ENCODE measurements around the gene ARAP1. TPM values are rescaled to one million over a fixed set of nuclear protein-coding genes. Genes with fewer than 3 reads are reported as not detected.

ARAP1 gene
- total RNA-seq, 2 experiments from 2014 or later: 77.4 to 79.6 TPM

DNA sequence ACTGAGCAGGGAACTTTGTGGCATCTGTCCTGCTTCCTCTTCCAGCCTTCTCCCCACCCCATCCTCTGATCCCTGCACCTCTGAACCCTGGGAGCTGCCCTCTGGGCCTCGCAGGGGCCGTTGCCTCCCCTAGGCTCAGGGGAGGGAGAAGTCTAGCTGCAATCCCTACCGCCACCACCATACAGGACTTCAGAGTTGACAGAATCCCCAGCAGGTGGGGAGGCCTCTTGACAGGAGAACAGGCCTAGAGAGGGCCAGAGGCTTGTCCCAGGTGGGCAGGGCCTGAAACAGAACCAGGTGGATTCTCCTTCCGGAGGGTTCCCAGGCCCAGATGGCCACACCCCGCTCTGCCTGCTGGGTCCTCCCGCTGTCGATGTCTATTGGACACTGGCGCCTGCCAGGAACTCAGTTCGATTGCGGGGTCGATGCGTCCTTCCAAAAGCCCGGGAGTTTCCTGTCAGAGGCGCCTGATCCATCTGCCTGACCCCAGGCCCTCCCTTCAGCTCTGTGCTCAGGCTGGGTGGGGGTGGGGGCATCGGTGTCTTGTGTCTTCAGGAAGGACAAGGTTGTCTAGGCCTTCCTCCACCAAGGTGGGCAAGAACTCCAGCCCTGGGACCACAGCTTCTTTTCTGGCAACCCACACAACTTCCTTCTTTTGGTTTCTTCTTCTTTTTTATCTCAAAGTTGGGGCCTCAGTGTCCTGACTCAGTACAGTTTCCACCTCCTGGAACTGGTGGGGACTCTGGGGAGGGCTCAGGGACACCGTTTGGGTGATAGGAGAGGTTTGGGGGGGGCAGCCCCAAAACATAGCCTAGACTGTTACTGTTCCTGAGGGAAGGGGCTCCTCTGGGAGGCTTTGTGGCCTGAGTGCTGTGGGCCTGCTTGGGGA lies 35.3 kb upstream of the ARAP1 start:
- Mint-ChIP-seq H3K27me3 (no peaks in the 10 kb centered on the region), H3K9me3 (no peaks in the 10 kb centered on the region), H3K4me1 (ENCODE audit: low read depth) (peaks cover 15% of the 10 kb centered on the region), H3K27ac (no peak overlapping the region), H3K36me3 (no peaks in the 10 kb centered on the region), H3K4me3 (no peak overlapping the region)
- DNase-seq: no peak
- POLR2A ChIA-PET: interaction anchor here (0.6 kb wide), 1 partner anchor 26 kb away, joined by 3 read pairs; no protein-coding TSS in a partner anchor
- CTCF ChIA-PET: interaction anchor here (1.3 to 1.5 kb wide), 2 partner anchors 26 to 59 kb away, joined by 3 to 7 read pairs; no protein-coding TSS in a partner anchor
- intact Hi-C loops (cut with micrococcal nuclease): loop anchor here (10.0 kb wide), 1 partner anchor 193 kb away; no protein-coding TSS in a partner anchor

DNA sequence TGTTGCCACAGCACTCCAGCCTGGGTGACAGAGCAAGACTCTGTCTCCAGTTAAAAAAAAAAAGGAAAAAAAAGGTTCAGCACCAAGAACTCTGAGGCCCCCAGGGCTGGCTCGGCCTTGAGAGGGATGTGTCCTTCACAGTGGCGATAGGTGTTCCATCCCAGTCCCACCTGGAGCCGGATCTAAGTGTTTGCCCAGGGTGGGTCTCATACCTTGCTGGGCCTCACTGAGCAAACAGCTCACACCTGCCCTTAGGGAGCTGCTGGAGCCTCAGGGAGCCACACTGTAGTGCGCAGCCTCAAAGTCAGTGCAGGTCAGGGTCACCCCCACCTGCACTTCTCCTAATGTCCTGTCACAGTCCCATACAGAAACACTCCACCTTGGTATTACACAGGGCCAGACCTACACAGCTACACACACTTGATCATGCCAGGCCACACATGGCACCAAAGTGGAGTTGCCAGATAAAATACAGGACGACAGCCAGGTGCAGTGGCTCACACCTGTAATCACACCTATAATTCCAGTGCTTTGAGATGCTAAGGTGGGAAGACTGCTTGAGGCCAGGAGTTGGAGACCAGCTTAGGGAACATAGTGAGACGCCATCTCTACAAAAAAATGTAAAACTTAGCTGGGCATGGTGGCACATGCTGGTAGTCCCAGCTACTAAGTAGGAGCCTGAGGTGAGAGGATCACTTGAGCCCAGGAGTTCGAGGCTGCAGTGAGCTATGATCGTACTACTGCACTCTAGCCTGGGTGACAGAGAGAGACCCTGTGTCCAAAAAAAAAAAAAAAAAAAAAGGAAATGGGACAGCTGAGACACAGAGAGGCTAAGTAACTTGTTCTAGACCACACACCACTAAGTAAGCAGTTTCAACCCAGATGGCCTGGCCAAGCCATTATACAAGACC lies 34.4 kb upstream of the ARAP1 start:
- DNase-seq: no peak
- POLR2A ChIA-PET: no interaction called here
- Mint-ChIP-seq H3K4me3 (no peak overlapping the region), H3K36me3 (no peaks in the 10 kb centered on the region), H3K9me3 (no peaks in the 10 kb centered on the region), H3K27ac (no peak overlapping the region), H3K27me3 (no peaks in the 10 kb centered on the region), H3K4me1 (ENCODE audit: low read depth) (peaks cover 17% of the 10 kb centered on the region)
- CTCF ChIA-PET: interaction anchor here (1.3 to 1.5 kb wide), 2 partner anchors 27 to 59 kb away, joined by 3 to 7 read pairs; no protein-coding TSS in a partner anchor
- intact Hi-C loops (cut with micrococcal nuclease): loop anchor here (10.0 kb wide), 1 partner anchor 192 kb away; no protein-coding TSS in a partner anchor

DNA sequence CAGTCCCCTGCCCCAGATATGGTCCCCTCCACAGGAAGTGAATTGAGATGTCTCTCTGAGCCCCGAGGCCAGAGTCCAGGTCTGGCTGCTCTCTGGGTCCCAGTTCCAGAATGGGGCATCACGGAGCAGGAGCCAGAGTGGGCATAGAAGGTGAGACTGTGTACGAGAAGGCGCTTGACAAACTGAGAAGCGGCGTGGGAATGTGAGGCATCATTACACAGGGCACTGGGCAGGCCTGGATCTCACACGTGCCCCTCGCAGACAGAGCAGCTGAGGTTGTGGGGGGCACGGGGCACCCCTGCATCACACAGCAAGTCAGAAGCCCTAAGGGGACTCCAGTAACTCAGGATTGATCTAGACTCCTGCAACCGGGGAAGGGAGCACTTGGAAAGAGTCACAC lies 32.5 kb upstream of the ARAP1 start:
- ChIA-PET POLR2A (no interaction called here), CTCF (no interaction called here)
- no peaks in the 10 kb centered on the region for H3K27me3 Mint-ChIP-seq
- intact Hi-C loops (cut with micrococcal nuclease): loop anchor here (10.0 kb wide), 1 partner anchor 190 kb away; no protein-coding TSS in a partner anchor
- no peak for DNase-seq
- H3K36me3 Mint-ChIP-seq: no peaks in the 10 kb centered on the region
- H3K4me1 Mint-ChIP-seq (ENCODE audit: low read depth): peaks cover 26% of the 10 kb centered on the region
- no peak overlapping the region for H3K4me3 Mint-ChIP-seq
- no peak overlapping the region for H3K27ac Mint-ChIP-seq
- no peaks in the 10 kb centered on the region for H3K9me3 Mint-ChIP-seq

DNA sequence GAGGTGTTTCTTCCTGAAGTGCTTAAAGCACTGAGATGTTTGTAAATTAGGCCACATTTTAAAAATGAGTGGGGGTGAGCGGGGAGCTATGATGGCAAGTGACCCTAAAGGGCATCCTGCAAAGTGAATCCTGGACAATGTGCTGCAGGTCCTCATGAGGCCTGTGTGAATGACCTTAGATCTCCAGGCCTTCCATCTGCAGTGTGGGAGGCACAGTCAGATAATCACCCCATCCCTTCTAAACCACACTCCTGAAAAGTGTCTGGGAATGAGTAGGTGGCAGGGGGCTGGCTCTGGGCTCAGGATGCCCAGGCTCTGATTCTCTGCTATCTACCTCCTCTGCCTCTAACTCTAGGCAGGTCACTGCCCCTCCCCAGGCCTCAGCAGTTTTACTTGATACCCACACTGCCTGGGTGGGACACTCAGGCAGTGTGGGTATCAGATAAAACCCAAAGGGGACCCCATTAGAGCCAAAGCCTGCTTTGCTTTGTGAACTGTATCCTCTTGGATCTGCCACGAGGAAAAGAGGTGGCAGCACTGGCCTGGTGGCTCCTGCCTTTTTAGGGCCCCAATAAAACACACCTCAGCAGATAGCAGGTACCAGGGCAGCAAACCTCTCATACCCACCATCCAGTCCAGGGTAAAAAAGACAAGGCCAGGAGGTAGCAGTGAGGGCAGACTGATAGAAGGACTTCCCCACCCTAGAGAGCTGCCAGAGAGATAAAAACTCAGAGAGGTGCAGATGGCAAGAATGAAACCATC lies 31.1 kb upstream of the ARAP1 start:
- intact Hi-C loops (cut with micrococcal nuclease): loop anchor here (10.0 kb wide), 1 partner anchor 189 kb away; no protein-coding TSS in a partner anchor
- POLR2A ChIA-PET: interaction anchor here (1.5 to 2.6 kb wide), 2 partner anchors 11 to 453 kb away, joined by 3 to 8 read pairs; partner anchors contain the start of gene STARD10
- no peak for DNase-seq

DNA sequence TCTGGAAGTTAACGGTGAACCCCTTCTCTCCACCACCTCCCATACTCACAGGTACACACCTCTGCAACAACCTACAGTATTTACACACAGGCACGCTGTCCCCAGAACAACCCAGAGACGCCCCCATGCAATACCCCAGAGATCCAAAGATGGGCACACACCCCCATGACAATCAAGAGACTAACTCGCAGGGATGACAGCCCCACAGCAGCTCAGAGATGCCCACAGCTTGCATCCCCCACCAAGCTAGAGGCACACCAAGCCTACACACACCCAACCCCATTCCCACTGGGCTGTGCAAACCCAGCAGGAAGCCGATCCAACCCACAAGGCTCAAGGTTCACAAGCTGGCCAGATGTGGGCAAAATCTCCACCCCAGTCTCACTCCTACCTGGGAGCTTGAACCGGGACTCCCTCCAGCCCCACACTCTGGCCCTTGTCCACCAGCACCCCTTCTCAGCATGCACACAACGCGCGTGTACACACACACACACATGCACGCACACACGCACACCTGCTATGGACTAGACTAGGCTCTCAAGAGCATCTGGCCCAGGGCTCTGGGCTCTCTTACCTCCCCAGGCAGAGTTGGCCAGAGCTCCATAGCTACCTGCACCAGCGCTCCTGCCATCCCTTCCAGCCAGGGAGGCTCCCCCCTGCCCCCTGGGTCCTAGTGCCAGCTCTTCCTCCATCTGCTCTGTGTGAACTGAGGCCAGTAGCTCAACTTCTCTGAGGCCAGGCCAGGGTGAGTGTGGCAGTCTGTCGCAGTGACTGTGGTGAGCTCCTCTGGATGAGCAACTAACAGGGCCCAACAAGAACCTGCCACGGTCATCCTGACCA lies 30.1 kb upstream of the ARAP1 start:
- intact Hi-C loops (cut with micrococcal nuclease): loop anchor here (10.0 kb wide), 1 partner anchor 188 kb away; no protein-coding TSS in a partner anchor
- Mint-ChIP-seq H3K27ac (no peak overlapping the region), H3K4me3 (peak overlapping the region; percentile 69), H3K27me3 (no peaks in the 10 kb centered on the region), H3K36me3 (no peaks in the 10 kb centered on the region), H3K4me1 (ENCODE audit: low read depth) (peaks cover 25% of the 10 kb centered on the region), H3K9me3 (no peaks in the 10 kb centered on the region)
- ChIA-PET POLR2A (interaction anchor here (0.9 to 2.6 kb wide), 3 partner anchors 12 to 454 kb away, joined by 3 to 8 read pairs (median 3); partner anchors contain the start of gene STARD10), CTCF (interaction anchor here (0.7 to 3.3 kb wide), 6 partner anchors 11 to 396 kb away, joined by 3 to 15 read pairs (median 7); partner anchors contain the start of gene STARD10)
- DNase-seq: no peak

More for the DNA sequence above, 31.1 kb upstream of the ARAP1 start:
- Mint-ChIP-seq H3K9me3 (no peaks in the 10 kb centered on the region), H3K27me3 (no peaks in the 10 kb centered on the region), H3K27ac (no peak overlapping the region), H3K4me3 (no peak overlapping the region), H3K4me1 (ENCODE audit: low read depth) (peaks cover 28% of the 10 kb centered on the region), H3K36me3 (no peaks in the 10 kb centered on the region)
- CTCF ChIA-PET: interaction anchor here (0.6 to 3.3 kb wide), 7 partner anchors 9 to 395 kb away, joined by 3 to 15 read pairs (median 5); partner anchors contain the start of gene STARD10

DNA sequence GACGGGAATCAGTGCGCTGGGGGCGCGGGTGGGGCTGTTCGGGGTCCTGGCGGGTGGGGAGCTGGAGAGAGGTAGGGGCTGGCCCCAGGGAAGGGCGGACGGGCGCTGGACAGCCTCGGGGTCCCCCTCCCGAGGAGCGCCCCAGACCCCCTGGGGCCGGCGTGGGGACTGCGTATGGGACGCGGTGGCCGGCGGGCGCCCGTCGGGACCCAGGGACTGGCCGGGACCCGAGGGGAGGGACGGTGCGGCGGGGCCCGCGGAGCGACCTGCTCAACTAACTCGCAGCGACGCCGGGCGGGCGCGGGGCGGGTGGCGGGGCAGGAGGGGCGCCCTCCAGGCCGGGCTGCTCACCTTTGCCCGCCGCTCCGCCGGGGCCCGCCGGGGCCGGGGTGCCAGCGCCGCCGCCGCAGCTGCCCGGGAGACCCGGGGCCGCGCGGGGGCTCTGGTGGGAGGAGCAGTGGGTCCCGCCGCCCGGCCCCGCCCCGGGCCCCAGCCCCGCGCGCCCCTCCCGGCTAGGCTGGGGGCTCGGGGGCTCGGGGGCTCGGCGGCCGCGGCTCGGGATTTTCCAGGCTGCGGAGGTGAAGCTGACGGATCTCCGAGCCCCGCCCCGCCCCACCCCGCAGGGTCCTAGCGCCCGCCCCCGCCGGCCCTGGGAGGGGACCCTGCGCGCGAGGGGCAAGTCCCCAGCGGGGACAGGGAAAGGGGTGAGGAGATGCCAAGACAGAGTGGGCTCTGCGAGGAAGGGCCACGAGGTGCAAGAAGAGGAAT lies 29.3 kb upstream of the ARAP1 start:
- Mint-ChIP-seq H3K9me3 (no peaks in the 10 kb centered on the region), H3K36me3 (no peaks in the 10 kb centered on the region), H3K4me1 (ENCODE audit: low read depth) (peaks cover 25% of the 10 kb centered on the region), H3K27me3 (no peaks in the 10 kb centered on the region), H3K27ac (no peak overlapping the region), H3K4me3 (peak overlapping the region; percentile 69)
- POLR2A ChIA-PET: interaction anchor here (0.5 to 2.6 kb wide), 4 partner anchors 13 to 455 kb away, joined by 3 to 8 read pairs (median 3); partner anchors contain the start of gene STARD10
- CTCF ChIA-PET: interaction anchor here (2.0 to 3.3 kb wide), 3 partner anchors 11 to 57 kb away, joined by 9 to 15 read pairs (median 10); partner anchors contain the start of gene STARD10
- DNase-seq: peak; percentile 61
- intact Hi-C loops (cut with micrococcal nuclease): loop anchor here (10.0 kb wide), 1 partner anchor 187 kb away; no protein-coding TSS in a partner anchor

DNA sequence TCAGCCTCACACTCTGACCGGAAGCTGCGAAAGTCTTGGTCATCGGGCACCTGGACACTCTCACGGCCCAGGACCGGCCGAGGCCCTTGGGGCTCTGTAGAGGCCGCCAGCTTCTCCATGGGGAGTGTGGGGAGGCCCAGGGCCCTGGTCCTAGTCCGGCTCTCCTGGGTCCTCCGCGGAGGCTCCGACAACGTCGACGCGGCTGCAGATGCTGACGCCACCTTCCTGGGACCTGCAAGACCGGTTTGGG lies 28.8 kb upstream of the ARAP1 start:
- no peaks in the 10 kb centered on the region for H3K27me3 Mint-ChIP-seq
- no peaks in the 10 kb centered on the region for H3K36me3 Mint-ChIP-seq
- H3K9me3 Mint-ChIP-seq: no peaks in the 10 kb centered on the region
- intact Hi-C loops (cut with micrococcal nuclease): loop anchor here (10.0 kb wide), 1 partner anchor 186 kb away; no protein-coding TSS in a partner anchor
- DNase-seq: no peak
- peak overlapping the region; percentile 69 for H3K4me3 Mint-ChIP-seq
- peaks cover 25% of the 10 kb centered on the region for H3K4me1 Mint-ChIP-seq (ENCODE audit: low read depth)
- no peak overlapping the region for H3K27ac Mint-ChIP-seq
- ChIA-PET POLR2A (interaction anchor here (0.5 to 2.6 kb wide), 2 partner anchors 13 to 65 kb away, joined by 3 to 8 read pairs; partner anchors contain the start of gene STARD10), CTCF (interaction anchor here (0.9 to 3.3 kb wide), 3 partner anchors 13 to 56 kb away, joined by 3 to 15 read pairs (median 10); partner anchors contain the start of gene STARD10)

DNA sequence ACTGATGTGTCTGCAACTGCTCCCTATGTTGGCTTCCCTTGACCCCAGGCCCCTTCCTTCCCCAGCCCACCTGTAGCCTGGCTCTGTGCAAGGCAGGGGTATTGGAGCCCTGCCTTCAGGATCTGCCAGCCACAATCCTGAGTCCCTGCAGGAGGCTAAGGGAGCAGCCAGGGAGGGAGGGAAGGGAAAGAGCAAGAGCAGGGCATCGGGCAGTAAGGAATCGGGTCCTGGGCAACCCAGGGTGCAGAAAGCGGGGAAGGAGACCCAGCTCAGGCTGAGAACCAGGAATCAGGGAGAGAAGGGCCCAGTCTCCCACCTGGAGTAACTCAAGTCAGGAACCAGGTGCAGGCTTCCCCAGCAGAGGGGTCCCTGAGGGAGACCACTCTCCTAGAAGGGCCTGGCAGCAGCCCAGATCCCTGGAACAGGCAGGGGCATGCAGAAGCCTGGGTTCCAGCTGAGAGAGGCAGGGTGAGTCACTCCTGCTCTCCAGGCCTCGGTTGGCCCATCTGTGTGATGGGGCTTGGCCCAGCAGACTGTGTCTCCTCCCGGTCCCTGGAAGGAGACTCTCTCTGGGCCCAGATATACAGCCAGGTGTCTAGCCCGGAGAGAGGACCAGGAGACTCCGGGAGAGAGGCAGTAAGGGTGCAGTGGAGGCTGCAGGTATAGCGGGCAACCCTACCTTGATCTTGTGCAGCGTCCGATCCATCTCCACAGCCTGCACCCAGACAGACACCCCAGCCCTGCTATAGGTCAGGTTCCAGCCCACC lies 28.3 kb upstream of the ARAP1 start:
- Mint-ChIP-seq H3K36me3 (no peaks in the 10 kb centered on the region), H3K9me3 (no peaks in the 10 kb centered on the region), H3K4me3 (peak overlapping the region; percentile 69), H3K27me3 (no peaks in the 10 kb centered on the region), H3K27ac (no peak overlapping the region), H3K4me1 (ENCODE audit: low read depth) (peaks cover 25% of the 10 kb centered on the region)
- CTCF ChIA-PET: interaction anchor here (0.9 to 3.3 kb wide), 4 partner anchors 13 to 56 kb away, joined by 3 to 15 read pairs (median 6); partner anchors contain the start of gene STARD10
- POLR2A ChIA-PET: interaction anchor here (0.5 kb wide), 1 partner anchor 65 kb away, joined by 3 read pairs; no protein-coding TSS in a partner anchor
- intact Hi-C loops (cut with micrococcal nuclease): loop anchor here (10.0 kb wide), 1 partner anchor 186 kb away; no protein-coding TSS in a partner anchor
- DNase-seq: no peak

DNA sequence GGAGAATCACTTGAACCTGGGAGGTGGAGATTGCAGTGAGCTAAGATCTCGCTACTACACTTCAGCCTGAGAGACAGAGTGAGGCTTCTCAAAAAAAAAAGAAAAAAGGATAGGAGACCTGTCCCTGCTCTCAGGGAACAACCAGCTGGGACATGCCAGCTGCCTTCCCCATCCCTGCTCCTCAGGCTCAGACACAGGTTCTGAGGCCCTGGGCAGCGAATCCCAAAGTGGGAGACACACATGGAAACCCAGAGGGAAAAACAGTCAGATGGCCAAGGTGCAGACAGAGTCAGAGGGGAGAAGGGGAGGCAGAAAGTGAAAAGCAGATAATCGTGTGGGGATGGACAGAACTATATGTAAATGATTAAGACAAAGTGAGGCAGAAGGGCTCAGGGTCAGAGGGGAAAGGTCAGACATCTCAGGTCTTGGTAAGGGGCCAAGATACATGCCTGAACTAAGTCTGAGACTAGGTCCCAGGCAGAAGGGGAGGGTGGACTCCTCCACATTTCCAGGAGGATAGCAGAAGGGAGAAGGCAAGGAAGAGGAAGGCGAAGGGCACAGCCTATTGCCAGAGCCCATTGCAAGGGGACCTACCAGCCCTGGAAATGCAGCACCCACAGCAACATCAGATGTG lies 27.4 kb upstream of the ARAP1 start:
- Mint-ChIP-seq H3K9me3 (no peaks in the 10 kb centered on the region), H3K4me3 (no peak overlapping the region), H3K4me1 (ENCODE audit: low read depth) (peaks cover 25% of the 10 kb centered on the region), H3K36me3 (no peaks in the 10 kb centered on the region), H3K27me3 (no peaks in the 10 kb centered on the region), H3K27ac (no peak overlapping the region)
- intact Hi-C loops (cut with micrococcal nuclease): loop anchor here (10.0 kb wide), 1 partner anchor 185 kb away; no protein-coding TSS in a partner anchor
- ChIA-PET POLR2A (no interaction called here), CTCF (interaction anchor here (0.6 to 3.3 kb wide), 4 partner anchors 13 to 396 kb away, joined by 3 to 15 read pairs (median 3); no protein-coding TSS in a partner anchor)
- DNase-seq: no peak

Measured in activated CD4-positive, alpha-beta memory T cell treated with anti-CD3 and anti-CD28 coated beads for 36 hours (primary cell).